ES-I3 (cell line): Measurements from ENCODE around the gene TMEM132C.

ENCODE experiments used
- H3K36me3 ChIP-seq: 2 replicates; pipeline ENCODE4 v1.6.1; 2013; ENCODE audit warnings: mild to moderate bottlenecking, low read length, control low read depth, moderate library complexity; ENCODE audit not compliant: insufficient read depth
- H3K4me1 ChIP-seq: 2 replicates; pipeline ENCODE4 v1.6.1; 2013; ENCODE audit warnings: mild to moderate bottlenecking, control low read depth, low read length; ENCODE audit not compliant: insufficient read depth
- H3K9ac ChIP-seq: 2 replicates; pipeline ENCODE4 v1.6.1; 2013; ENCODE audit warnings: low read depth, mild to moderate bottlenecking, low read length, moderate library complexity
- H3K9me3 ChIP-seq: 2 replicates; pipeline ENCODE4 v1.6.1; 2013; ENCODE audit warnings: mild to moderate bottlenecking, low read length, moderate library complexity; ENCODE audit not compliant: control insufficient read depth, insufficient read depth

TMEM132C gene

GRCh38 chr12:128606970-128607369 lies 340.0 kb downstream of the TMEM132C start:
- H3K9me3 ChIP-seq, result no peaks in the 10 kb centered on the region
- no peaks in the 10 kb centered on the region for H3K36me3 ChIP-seq
- peaks cover 9% of the 10 kb centered on the region for H3K4me1 ChIP-seq

DNA sequence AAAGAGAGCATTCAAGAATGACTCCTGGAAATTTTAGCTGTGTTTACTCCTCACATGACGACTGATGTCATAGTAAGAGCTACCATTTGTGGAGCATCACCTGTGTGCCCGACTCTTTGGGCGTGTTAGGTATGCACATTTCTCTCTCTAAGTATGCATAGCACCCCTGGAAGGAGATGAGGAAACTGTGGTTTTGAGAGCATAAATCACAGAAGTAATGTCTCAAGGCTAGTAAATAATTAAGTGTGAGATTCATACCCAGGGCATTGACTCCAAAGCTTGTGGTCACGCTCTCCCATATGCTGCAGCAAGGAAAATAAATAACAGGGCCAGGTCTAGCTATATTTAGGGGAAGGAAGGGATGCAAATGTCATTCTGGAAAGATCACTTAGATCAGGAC lies 340.7 kb downstream of the TMEM132C start:
- peaks cover 9% of the 10 kb centered on the region for H3K4me1 ChIP-seq
- H3K9me3 ChIP-seq, result no peaks in the 10 kb centered on the region
- H3K9ac ChIP-seq, result no peak overlapping the region
- H3K36me3 ChIP-seq, result no peaks in the 10 kb centered on the region

More at GRCh38 chr12:128606970-128607369, 340.0 kb downstream of the TMEM132C start:
- H3K9ac ChIP-seq, result no peak overlapping the region

DNA sequence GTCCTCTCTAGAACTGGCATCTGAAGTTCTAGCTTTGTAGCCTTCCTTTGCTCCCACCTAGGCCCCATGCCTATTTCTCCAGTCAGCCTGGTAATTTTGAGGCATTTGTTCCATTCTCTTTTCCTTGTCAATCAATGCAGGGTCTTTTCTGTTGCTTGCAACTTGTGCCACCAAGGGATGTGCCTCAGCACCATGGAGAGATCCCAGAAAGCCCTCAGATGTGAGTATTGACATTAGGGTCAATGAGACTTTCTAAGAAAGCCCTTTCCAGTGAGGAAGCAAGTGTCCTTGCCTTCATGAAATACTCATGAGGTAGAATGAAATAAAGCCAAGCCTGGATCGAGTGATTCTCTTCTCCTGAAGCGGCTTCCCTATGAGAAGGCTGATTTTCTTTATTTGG lies 342.9 kb downstream of the TMEM132C start:
- no peak overlapping the region for H3K9ac ChIP-seq
- no peaks in the 10 kb centered on the region for H3K9me3 ChIP-seq
- peaks cover 9% of the 10 kb centered on the region for H3K4me1 ChIP-seq
- H3K36me3 ChIP-seq, result no peaks in the 10 kb centered on the region

- Histone ChIP-seq H3K36me3 (no peaks in the 10 kb centered on the region), H3K9me3 (no peaks in the 10 kb centered on the region), H3K9ac (no peak overlapping the region), H3K4me1 (peaks cover 4% of the 10 kb centered on the region)
Observed at GRCh38 chr12:128611736-128612135, 344.8 kb downstream of the TMEM132C start.

DNA sequence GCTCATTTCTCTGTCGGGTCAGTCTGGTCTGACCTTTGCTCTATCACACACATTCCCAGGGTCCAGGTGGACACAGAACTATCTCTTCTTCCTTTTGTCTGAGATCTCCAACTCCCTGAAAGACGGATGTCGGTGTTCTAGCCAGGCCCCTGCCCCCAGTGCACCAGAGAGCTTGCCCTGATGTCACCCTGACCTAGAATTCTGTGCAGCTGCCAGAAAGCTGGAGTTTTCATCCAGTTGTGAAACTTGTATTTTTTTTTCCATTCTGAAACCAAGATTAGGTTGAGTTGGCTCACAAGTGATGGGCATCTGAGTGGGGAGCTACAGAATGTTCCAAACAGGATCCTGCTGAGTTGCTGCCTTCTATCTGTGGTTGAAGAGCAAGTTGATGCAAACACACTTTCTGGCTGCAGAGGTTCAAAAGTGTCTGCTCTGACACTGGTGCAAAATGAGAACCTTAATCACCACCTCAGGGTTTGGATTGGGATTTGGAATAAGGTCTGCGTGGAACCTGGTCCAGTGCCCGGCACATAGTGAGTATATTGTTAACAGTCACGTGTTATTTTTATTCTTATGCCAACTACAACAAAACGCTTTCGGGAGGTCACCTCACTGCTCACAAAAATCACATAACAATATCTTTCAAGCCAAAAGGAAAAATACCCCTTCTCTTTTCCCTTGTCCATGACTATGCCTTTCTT lies 345.3 kb downstream of the TMEM132C start:
- H3K9ac ChIP-seq, result no peak overlapping the region
- no peaks in the 10 kb centered on the region for H3K36me3 ChIP-seq
- H3K4me1 ChIP-seq, result no peaks in the 10 kb centered on the region
- H3K9me3 ChIP-seq, result no peaks in the 10 kb centered on the region

DNA sequence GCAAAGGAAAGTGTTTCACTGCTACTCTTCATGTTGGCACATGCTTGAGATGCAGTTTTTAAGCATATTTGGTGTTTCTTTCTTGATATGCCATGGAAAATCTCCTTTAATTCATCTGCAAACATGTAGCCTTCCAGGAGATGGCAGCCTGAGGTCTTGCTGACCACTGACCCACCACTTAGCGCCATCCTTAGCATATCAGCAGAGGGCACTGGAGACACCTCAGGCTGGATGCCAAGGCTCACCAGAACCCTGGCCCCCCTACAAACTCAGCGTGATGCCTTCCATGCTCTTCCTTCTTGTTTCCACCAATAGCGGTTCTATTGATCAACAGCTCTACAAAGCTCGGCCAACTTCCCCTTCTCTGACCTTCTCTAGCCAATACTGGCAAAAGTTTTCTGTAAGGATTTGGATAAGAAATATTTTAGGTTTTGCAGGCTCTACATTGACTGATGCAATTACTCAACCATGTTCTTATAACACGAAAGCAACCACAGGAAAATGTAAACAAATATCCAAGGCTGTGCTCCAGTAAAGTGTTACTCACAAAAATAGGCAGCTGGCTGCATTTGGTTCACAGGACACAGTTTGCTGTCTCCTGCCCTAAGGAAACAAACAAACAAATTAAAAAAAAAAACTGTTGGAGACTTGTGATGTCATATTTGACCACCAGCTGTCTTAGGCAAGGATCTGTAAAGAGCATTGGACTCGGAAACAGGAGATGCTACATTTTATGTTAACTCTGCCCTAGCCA lies 347.0 kb downstream of the TMEM132C start:
- H3K9ac ChIP-seq, result no peak overlapping the region
- H3K4me1 ChIP-seq, result no peaks in the 10 kb centered on the region
- H3K9me3 ChIP-seq, result no peaks in the 10 kb centered on the region
- H3K36me3 ChIP-seq, result no peaks in the 10 kb centered on the region

DNA sequence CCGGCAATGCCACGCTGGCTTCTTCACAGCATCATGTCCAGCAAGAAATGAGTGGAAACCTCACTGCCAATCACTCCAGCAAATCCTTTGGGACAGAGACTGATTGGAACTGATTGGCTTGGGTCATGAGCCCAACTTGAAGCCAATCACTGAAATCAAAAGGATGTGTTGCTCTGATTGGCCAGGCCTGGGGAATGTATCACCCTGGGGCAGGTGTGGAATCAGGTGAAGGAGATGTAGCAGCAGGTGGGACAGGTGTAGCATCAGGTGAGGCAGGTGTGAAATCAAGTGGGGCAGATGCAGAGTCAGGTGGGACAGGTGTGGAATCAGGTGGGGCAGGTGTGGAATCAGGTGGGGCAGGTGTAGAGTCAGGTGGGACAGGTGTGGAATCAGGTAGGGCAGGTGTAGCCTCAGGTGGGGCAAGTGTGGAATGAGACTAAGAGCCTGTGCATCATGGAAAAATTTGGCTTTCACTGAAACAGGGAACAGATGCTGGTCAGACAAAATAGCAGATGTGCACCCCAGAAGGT lies 350.4 kb downstream of the TMEM132C start:
- Histone ChIP-seq H3K9me3 (no peaks in the 10 kb centered on the region), H3K9ac (no peak overlapping the region), H3K36me3 (no peaks in the 10 kb centered on the region), H3K4me1 (no peaks in the 10 kb centered on the region)

DNA sequence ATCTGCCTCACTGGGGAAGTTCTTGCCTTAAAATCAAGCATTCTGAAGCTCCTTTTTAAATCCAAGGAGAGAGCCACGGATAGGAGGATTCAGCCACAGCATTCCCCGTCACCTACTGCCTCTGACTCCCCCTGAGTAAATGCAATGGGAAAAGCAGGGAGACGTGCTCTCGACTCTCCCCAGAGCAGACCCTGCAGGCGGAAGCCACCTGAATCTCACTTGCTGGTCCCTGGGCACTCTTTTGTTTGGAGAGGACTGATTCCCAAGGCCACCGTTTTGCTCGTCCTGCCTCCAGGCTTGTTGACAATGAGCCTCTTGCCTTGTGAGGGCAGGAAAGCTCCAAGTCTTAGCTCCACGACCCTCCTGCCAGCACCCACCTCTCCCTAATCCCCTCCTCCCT lies 352.3 kb downstream of the TMEM132C start:
- H3K36me3 ChIP-seq, result no peaks in the 10 kb centered on the region
- H3K9ac ChIP-seq, result no peak overlapping the region
- no peaks in the 10 kb centered on the region for H3K9me3 ChIP-seq
- no peaks in the 10 kb centered on the region for H3K4me1 ChIP-seq

DNA sequence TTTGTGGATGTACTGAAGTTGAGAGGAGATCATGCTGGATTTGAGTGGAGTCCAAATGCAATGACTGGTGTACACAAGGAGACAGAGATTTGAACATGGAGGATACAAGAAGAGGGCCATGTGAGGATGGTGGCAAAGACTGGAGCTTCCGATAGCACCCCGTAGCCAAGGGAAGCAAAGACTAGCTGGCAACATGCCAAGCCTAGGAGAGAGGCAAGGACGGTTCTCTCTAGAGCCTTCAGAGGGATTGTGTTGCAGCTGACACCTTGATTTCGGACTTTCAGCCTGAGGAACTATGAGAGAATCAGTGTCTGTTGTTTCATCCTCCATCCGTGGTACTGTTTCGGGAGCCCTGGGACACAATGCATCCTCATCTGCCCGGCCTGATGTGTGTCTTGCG lies 354.3 kb downstream of the TMEM132C start:
- no peaks in the 10 kb centered on the region for H3K36me3 ChIP-seq
- H3K9ac ChIP-seq, result no peak overlapping the region
- no peaks in the 10 kb centered on the region for H3K4me1 ChIP-seq
- H3K9me3 ChIP-seq, result 0 out of 2 replicates have a peak, but pooled peaks cover 3% of the 10 kb centered on the region

DNA sequence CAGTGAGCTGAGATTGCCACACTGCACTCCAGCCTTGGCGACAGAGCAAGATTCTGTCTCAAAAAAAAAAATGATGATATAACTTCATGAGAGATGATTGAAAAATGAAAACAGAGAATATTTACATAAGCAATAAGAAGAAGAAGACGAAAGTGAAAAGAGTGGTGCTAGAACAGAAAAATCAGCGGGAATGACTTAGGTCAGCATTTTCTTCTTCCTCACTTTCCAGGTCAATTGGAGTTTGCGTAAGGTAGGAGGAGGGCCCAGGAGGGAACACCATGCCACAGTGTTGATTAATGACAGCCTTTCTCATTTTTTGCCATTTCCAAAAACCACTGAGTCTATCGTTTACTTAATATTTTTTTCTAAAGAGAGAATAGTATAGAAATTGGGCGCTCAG lies 356.8 kb downstream of the TMEM132C start:
- Histone ChIP-seq H3K9me3 (0 out of 2 replicates have a peak, but pooled peaks cover 3% of the 10 kb centered on the region), H3K4me1 (no peaks in the 10 kb centered on the region), H3K36me3 (no peaks in the 10 kb centered on the region), H3K9ac (no peak overlapping the region)

GRCh38 chr12:128626808-128627320 lies 359.9 kb downstream of the TMEM132C start:
- Histone ChIP-seq H3K4me1 (no peaks in the 10 kb centered on the region), H3K36me3 (no peaks in the 10 kb centered on the region), H3K9me3 (0 out of 2 replicates have a peak, but pooled peaks cover 3% of the 10 kb centered on the region)

DNA sequence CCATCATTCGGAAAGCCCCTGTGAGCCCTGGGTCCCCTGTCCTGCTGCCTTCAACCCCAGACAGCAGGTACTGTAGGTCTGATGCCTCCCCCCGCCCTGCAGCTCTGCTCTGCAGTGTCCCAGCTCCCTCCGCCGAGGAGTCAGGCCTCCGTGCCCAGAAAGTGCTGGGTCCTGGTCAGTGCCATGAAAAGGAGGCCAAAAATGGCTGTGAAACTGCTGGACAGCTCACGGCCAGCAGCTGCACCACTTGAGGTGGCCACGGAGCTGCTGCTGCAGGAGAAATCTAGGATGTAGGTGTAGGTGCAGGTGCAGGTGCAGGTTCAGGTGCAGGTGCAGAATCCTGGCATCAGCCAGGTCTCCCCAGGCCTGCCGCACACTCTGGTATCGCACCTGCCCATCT lies 360.7 kb downstream of the TMEM132C start:
- H3K9me3 ChIP-seq, result 0 out of 2 replicates have a peak, but pooled peaks cover 3% of the 10 kb centered on the region
- no peaks in the 10 kb centered on the region for H3K4me1 ChIP-seq
- no peaks in the 10 kb centered on the region for H3K36me3 ChIP-seq
- no peak overlapping the region for H3K9ac ChIP-seq

More at GRCh38 chr12:128626808-128627320, 359.9 kb downstream of the TMEM132C start:
- H3K9ac ChIP-seq, result no peak overlapping the region

- Histone ChIP-seq H3K4me1 (no peaks in the 10 kb centered on the region), H3K36me3 (no peaks in the 10 kb centered on the region), H3K9ac (no peak overlapping the region), H3K9me3 (0 out of 2 replicates have a peak, but pooled peaks cover 2% of the 10 kb centered on the region)
Observed at GRCh38 chr12:128629979-128630378, 363.0 kb downstream of the TMEM132C start.

DNA sequence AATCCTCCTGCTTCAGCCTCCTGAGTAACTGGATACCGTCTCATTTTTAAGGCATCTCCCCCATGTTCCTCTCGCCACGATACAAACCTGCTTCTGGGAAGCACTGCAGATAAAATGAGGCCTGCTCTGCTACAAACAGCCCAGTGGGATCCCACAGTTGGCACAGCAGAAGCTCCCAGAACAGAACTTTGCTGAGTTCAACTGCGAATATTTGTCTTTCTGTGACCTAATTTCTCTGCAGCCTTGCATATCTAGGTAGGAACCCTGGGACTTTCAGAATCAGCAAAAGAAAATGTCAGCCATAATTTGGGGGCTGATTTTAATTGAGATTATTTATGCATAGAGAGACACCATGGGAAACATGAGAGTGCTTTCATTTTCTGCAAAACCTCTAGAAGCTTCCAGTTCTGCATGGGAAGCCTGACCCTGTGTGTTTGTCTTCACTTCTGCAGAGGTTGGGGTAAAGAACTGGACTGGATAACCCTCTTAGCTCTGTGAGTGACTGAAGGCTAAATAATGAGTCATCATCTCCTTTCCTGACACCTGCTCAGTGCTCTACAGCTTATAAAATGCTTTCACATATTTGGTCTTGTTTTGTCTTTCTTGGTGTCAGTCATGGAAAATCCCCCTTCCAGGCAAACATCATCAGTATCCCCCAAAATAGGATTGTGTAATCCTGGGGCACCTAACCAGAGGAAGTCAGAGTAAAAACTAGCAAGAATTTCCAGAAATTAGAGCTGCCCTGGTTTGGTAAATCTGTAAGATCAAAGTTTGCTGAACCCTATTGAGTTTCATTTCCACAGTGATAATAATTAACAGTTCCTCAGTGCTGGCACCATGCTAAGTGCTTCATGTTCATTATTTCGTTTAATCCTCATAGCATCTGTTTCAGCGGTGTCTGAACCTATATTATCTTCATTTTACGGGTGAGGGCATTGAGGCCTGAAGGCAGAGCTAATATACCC lies 371.0 kb downstream of the TMEM132C start:
- Histone ChIP-seq H3K36me3 (no peaks in the 10 kb centered on the region), H3K4me1 (no peaks in the 10 kb centered on the region), H3K9me3 (no peaks in the 10 kb centered on the region), H3K9ac (no peak overlapping the region)
